GM12872 (cell line): ENCODE measurements around the gene RGS5.

Experiments used
- CTCF ChIP-seq: IDR thresholded peaks from 3 replicates; pipeline ENCODE4 v1.5.1; 2011; ENCODE audit warnings: low read depth, mild to moderate bottlenecking, low read length, moderate library complexity; ENCODE audit not compliant: insufficient read depth

Gene RGS5

GRCh38 chr1:163094589-163094988 is 108.1 kb downstream of the RGS5 start:
- no peak for TF ChIP-seq CTCF

GRCh38 chr1:163094182-163094581 is 108.5 kb downstream of the RGS5 start:
- TF ChIP-seq CTCF: no peak

GRCh38 chr1:163093579-163093978 is 109.1 kb downstream of the RGS5 start:
- no peak for TF ChIP-seq CTCF

GRCh38 chr1:163093169-163093568 is 109.5 kb downstream of the RGS5 start:
- TF ChIP-seq CTCF: no peak
